CD4-positive, alpha-beta T cell (primary cell): Measurements from ENCODE around the gene PPP2R3A. TPM values are rescaled to one million over a fixed set of nuclear protein-coding genes. Genes with fewer than 3 reads are reported as not detected.

Experiments used
- ATAC-seq: fragments of 200-7000 bp; cut with Tn5 transposase; one replicate; pipeline ENCODE4 v1.10.0; 2022; ENCODE audit warnings: mild to moderate bottlenecking; ENCODE audit not compliant: poor library complexity
- CTCF ChIA-PET: fragments of 350-600 bp; sonication (Branson Sonifier 250); formaldehyde crosslinking; loops from one replicate; lab custom pipeline; 2021; ENCODE audit warnings: antibody characterized with exemption, inconsistent platforms; lab: Charles Lee
- POLR2A ChIA-PET: fragments of 350-600 bp; sonication (Branson Sonifier 250); formaldehyde crosslinking; loops from one replicate; lab custom pipeline; 2021; ENCODE audit warnings: antibody characterized with exemption, inconsistent platforms; lab: Charles Lee
- DNase-seq, 14 experiments: peaks; one replicate each; pipeline ENCODE4 v3.0.0-alpha.2; 2013 to 2020; ENCODE audit warnings: mixed read lengths in 2 of 14
- H3K27ac ChIP-seq, 2 donors: one replicate each; pipeline versions ENCODE4 v1.5.1 to v1.7.0; 2013; ENCODE audit warnings: low read length in 2 of 2, low read depth in 1 of 2, mild to moderate bottlenecking in 1 of 2
- H3K27me3 ChIP-seq, 2 experiments: 1 replicate in 1 of 2; 2 replicates in 1 of 2; pipeline versions ENCODE4 v1.6.1 to v1.7.0; 2013; ENCODE audit warnings: low read length in 2 of 2, control low read depth in 1 of 2, mild to moderate bottlenecking in 1 of 2, moderate library complexity in 1 of 2; ENCODE audit not compliant: insufficient read depth in 2 of 2, control insufficient read depth in 1 of 2
- H3K36me3 ChIP-seq: one replicate; pipeline ENCODE4 v1.6.1; 2013; ENCODE audit warnings: low read length, control low read depth; ENCODE audit not compliant: insufficient read depth
- H3K4me1 ChIP-seq: one replicate; pipeline ENCODE4 v1.6.1; 2013; ENCODE audit warnings: low read length, control low read depth; ENCODE audit not compliant: insufficient read depth
- H3K4me3 ChIP-seq: one replicate; pipeline ENCODE4 v1.5.1; 2013; ENCODE audit warnings: mild to moderate bottlenecking, low read length, moderate library complexity
- H3K9me3 ChIP-seq, 2 experiments: 1 replicate in 1 of 2; 2 replicates in 1 of 2; pipeline versions ENCODE4 v1.6.1 to v1.7.0; 2013; ENCODE audit warnings: low read length in 2 of 2, mild to moderate bottlenecking in 2 of 2, control low read depth in 1 of 2, moderate library complexity in 1 of 2; ENCODE audit not compliant: control insufficient read depth in 1 of 2, insufficient read depth in 1 of 2
- H3K27ac Mint-ChIP-seq: one replicate; pipeline ENCODE4 v1.8.0; 2020; ENCODE audit warnings: mixed read lengths
- H3K27me3 Mint-ChIP-seq: one replicate; pipeline ENCODE4 v1.8.0; 2021; ENCODE audit warnings: mixed read lengths
- H3K36me3 Mint-ChIP-seq: one replicate; pipeline ENCODE4 v1.8.0; 2021; ENCODE audit warnings: low read depth, mixed read lengths
- H3K4me1 Mint-ChIP-seq: one replicate; pipeline ENCODE4 v1.8.0; 2021; ENCODE audit warnings: low read depth, mixed read lengths
- H3K4me3 Mint-ChIP-seq: one replicate; pipeline ENCODE4 v1.8.0; 2020; ENCODE audit warnings: mild to moderate bottlenecking, mixed read lengths
- H3K9me3 Mint-ChIP-seq: one replicate; pipeline ENCODE4 v1.8.0; 2020; ENCODE audit warnings: mixed read lengths
- intact Hi-C, 2 experiments: fragments of 100-400 bp; cut with DNase I in 1 of 2; cut with micrococcal nuclease in 1 of 2; formaldehyde crosslinking; loops; one replicate each; pipeline versions ENCODE4 v1.15.1 to v1.9.0; 2023 to 2025; cut with DNase I, micrococcal nuclease
- total RNA-seq, 174 experiments: library from RNA in 2 of 174; stranded (reverse) in 2 of 174; gene quantifications; one replicate each; pipeline ENCODE4 v1.2.3 and lab custom pipeline; 2021 to 2026
- TF ChIP-seq, protein P1 (sequence below): fragments of 200-600 bp; IDR thresholded peaks from one replicate; pipeline ENCODE4 v1.8.0; 2022; ENCODE audit warnings: antibody characterized with exemption, mild to moderate bottlenecking

The PPP2R3A gene
- total RNA-seq, 2 experiments from 2014 or later, result 0.14 to 0.31 TPM

- ATAC-seq, result no peak
Observed at GRCh38 chr3:136018876-136019275, 53.3 kb downstream of the PPP2R3A start.

GRCh38 chr3:136021803-136022202 is 56.3 kb downstream of the PPP2R3A start:
- H3K4me3 Mint-ChIP-seq, result no peak overlapping the region
- no peaks in the 10 kb centered on the region for H3K9me3 Mint-ChIP-seq
- no peaks in the 10 kb centered on the region for H3K4me1 Mint-ChIP-seq
- H3K27me3 Mint-ChIP-seq, result peaks cover 37% of the 10 kb centered on the region
- ChIA-PET POLR2A (no interaction called here), CTCF (no interaction called here)
- DNase-seq, result no peak
- Histone ChIP-seq H3K4me3 (no peak overlapping the region), H3K9me3 (no peaks in the 10 kb centered on the region), H3K36me3 (no peaks in the 10 kb centered on the region), H3K27me3 (peaks cover 5 to 16% of the 10 kb centered on the region in 2 experiments), H3K27ac (no peak overlapping the region), H3K4me1 (no peaks in the 10 kb centered on the region)
- no peak overlapping the region for H3K27ac Mint-ChIP-seq
- intact Hi-C loops, result no loop called here
- TF ChIP-seq, protein P1, sequence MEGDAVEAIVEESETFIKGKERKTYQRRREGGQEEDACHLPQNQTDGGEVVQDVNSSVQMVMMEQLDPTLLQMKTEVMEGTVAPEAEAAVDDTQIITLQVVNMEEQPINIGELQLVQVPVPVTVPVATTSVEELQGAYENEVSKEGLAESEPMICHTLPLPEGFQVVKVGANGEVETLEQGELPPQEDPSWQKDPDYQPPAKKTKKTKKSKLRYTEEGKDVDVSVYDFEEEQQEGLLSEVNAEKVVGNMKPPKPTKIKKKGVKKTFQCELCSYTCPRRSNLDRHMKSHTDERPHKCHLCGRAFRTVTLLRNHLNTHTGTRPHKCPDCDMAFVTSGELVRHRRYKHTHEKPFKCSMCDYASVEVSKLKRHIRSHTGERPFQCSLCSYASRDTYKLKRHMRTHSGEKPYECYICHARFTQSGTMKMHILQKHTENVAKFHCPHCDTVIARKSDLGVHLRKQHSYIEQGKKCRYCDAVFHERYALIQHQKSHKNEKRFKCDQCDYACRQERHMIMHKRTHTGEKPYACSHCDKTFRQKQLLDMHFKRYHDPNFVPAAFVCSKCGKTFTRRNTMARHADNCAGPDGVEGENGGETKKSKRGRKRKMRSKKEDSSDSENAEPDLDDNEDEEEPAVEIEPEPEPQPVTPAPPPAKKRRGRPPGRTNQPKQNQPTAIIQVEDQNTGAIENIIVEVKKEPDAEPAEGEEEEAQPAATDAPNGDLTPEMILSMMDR, result no peak
- no peaks in the 10 kb centered on the region for H3K36me3 Mint-ChIP-seq
- no peak for ATAC-seq

More at GRCh38 chr3:136018876-136019275, 53.3 kb downstream of the PPP2R3A start:
- ChIA-PET CTCF (no interaction called here), POLR2A (no interaction called here)
- no peaks in the 10 kb centered on the region for H3K4me1 ChIP-seq
- H3K9me3 ChIP-seq, result no peaks in the 10 kb centered on the region
- TF ChIP-seq, protein P1, result no peak
- no peak for DNase-seq
- peaks cover 49% of the 10 kb centered on the region for H3K27me3 Mint-ChIP-seq
- H3K36me3 Mint-ChIP-seq, result no peaks in the 10 kb centered on the region
- H3K27me3 ChIP-seq, result peaks cover 5 to 16% of the 10 kb centered on the region in 2 experiments
- no peak overlapping the region for H3K4me3 ChIP-seq
- H3K36me3 ChIP-seq, result no peaks in the 10 kb centered on the region
- H3K4me3 Mint-ChIP-seq, result no peak overlapping the region
- intact Hi-C loops, result no loop called here
- no peak overlapping the region for H3K27ac Mint-ChIP-seq
- no peaks in the 10 kb centered on the region for H3K4me1 Mint-ChIP-seq
- no peaks in the 10 kb centered on the region for H3K9me3 Mint-ChIP-seq
- no peak overlapping the region for H3K27ac ChIP-seq

GRCh38 chr3:136022529-136023263 is 57.2 kb downstream of the PPP2R3A start:
- ChIA-PET POLR2A (no interaction called here), CTCF (no interaction called here)
- TF ChIP-seq, protein P1, result no peak
- intact Hi-C loops, result no loop called here
- H3K27me3 ChIP-seq, result peaks cover 5 to 16% of the 10 kb centered on the region in 2 experiments
- Mint-ChIP-seq H3K4me3 (no peak overlapping the region), H3K36me3 (no peaks in the 10 kb centered on the region), H3K27me3 (peaks cover 42% of the 10 kb centered on the region), H3K9me3 (no peaks in the 10 kb centered on the region), H3K4me1 (no peaks in the 10 kb centered on the region), H3K27ac (no peak overlapping the region)
- no peaks in the 10 kb centered on the region for H3K36me3 ChIP-seq
- no peaks in the 10 kb centered on the region for H3K9me3 ChIP-seq
- no peak overlapping the region for H3K4me3 ChIP-seq
- ATAC-seq (no peak), DNase-seq (no peak)
- no peak overlapping the region for H3K27ac ChIP-seq
- H3K4me1 ChIP-seq, result no peaks in the 10 kb centered on the region
